Measurements from ENCODE around the gene CRKL.
A peak's percentile ranks its signal among the peaks of the same experiment; 100 is the strongest.
"Not testable (repeated sequence)": the region's sequence is repeated elsewhere in the genome, so short reads cannot be mapped to it uniquely, and the experiment has no call there.

CRKL gene

GRCh38 chr22:20901093-20902033, 15.8 kb upstream of the CRKL start:
- DNase-seq, result not testable (repeated sequence)

GRCh38 chr22:20903093-20903492, 14.1 kb upstream of the CRKL start:
- DNase-seq, result no peak

GRCh38 chr22:20904008-20904979, 12.9 kb upstream of the CRKL start:
- no peak for DNase-seq

- DNase-seq, result no peak
Observed at GRCh38 chr22:20904980-20905355, 12.2 kb upstream of the CRKL start.

- DNase-seq, result peak; percentile 25
Observed at GRCh38 chr22:20905415-20906386, 11.5 kb upstream of the CRKL start.

- DNase-seq, result no peak
Observed at GRCh38 chr22:20906387-20906767, 10.8 kb upstream of the CRKL start.

- not testable (repeated sequence) for DNase-seq
Observed at GRCh38 chr22:20908717-20909116, 8.5 kb upstream of the CRKL start.

GRCh38 chr22:20909543-20910303, 7.5 kb upstream of the CRKL start:
- no peak for DNase-seq

GRCh38 chr22:20912494-20912893, 4.7 kb upstream of the CRKL start:
- DNase-seq, result no peak

GRCh38 chr22:20918663-20919218, 1.5 kb downstream of the CRKL start:
- DNase-seq, result no peak

- no peak for DNase-seq
Observed at GRCh38 chr22:20919718-20920117, 2.5 kb downstream of the CRKL start.

GRCh38 chr22:20920881-20921203, 3.6 kb downstream of the CRKL start:
- no peak for DNase-seq

GRCh38 chr22:20922141-20922751, 5.0 kb downstream of the CRKL start:
- no peak for DNase-seq

- no peak for DNase-seq
Observed at GRCh38 chr22:20926243-20926642, 9.0 kb downstream of the CRKL start.

- no peak for DNase-seq
Observed at GRCh38 chr22:20927940-20928572, 10.8 kb downstream of the CRKL start.

- no peak for DNase-seq
Observed at GRCh38 chr22:20928573-20928967, 11.4 kb downstream of the CRKL start.

GRCh38 chr22:20930004-20930403, 12.8 kb downstream of the CRKL start:
- DNase-seq, result no peak

- DNase-seq, result not testable (repeated sequence)
Observed at GRCh38 chr22:20930435-20930834, 13.2 kb downstream of the CRKL start.

- no peak for DNase-seq
Observed at GRCh38 chr22:20931126-20931654, 14.0 kb downstream of the CRKL start.

- DNase-seq, result no peak
Observed at GRCh38 chr22:20933910-20934309, 16.7 kb downstream of the CRKL start.
